H1 (cell line): ENCODE data around the gene LENG9. TPM values are rescaled to one million over a fixed set of nuclear protein-coding genes. Genes with fewer than 3 reads are reported as not detected.

Source experiments
- CBX8 ChIP-seq: fragments of 300-800, 300-1000 bp; sonication (generic); IDR thresholded peaks from 2 replicates; pipeline ENCODE4 v1.7.1; 2016; ENCODE audit warnings: low read depth, low read length, borderline replicate concordance
- CTCF ChIP-seq, 3 experiments: IDR thresholded peaks; 1 replicate in 2 of 3; 2 replicates in 1 of 3; pipeline versions ENCODE4 v1.5.1 to v1.6.1; 2011; ENCODE audit warnings: low read length in 3 of 3, mild to moderate bottlenecking in 3 of 3, inconsistent platforms in 2 of 3, low read depth in 1 of 3, moderate library complexity in 1 of 3; ENCODE audit not compliant: insufficient read depth in 1 of 3; ENCODE audit errors: control extremely low read depth in 1 of 3
- polyA plus RNA-seq, 7 experiments: library from polyadenylated mRNA; depleted of rRNA in 3 of 7; stranded (reverse) in 5 of 7; unstranded in 2 of 7; fragments of >200 nt in 5 of 7; fragments of 200-250 nt in 2 of 7; gene quantifications; 1 replicate in 5 of 7; 2 replicates in 1 of 7; 4 replicates in 1 of 7; pipeline versions ENCODE4 v1.2.1 to v1.2.3, GENCODE V29; 2011 to 2013; ENCODE audit warnings: missing spikeins in 2 of 7, mixed read lengths in 2 of 7
- total RNA-seq: library from RNA; stranded (reverse); fragmentation: NEBNext Ultra II Directional; extraction: Animal tissue kit (Norgen Biotek cat#: 25700); gene quantifications from 2 replicates; pipeline ENCODE4 v1.2.1, GENCODE V29; 2021

Gene LENG9
- total and polyA plus RNA-seq, 2 of the 8 experiments (the other 6 are each of a cell fraction or from before 2014, with no cell fraction given): 1.6 to 3.9 TPM

DNA sequence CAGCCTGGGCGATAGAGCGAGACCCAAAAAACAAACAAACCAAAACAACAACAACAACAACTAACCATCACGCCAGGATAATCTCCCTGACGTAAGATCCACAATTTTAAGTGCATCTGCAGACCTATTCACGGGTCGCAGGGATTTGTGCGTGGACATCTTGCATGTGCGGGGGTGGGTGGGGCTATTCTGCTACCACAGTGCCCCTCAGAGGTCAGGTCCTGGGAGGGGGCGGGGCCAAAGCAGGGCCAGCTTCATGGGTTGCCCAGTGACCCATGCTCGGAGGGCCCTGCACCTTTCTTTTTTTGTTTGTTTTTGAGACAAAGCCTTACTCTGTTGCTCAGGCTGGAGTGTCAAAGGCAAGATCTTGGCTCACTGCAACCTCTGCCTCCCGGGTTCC is 12.1 kb upstream of the LENG9 start (continued):
- TF ChIP-seq CTCF (IDR thresholded peaks at IDR 0.05; ENCODE audit: control extremely low read depth in 1 of 3, insufficient read depth in 1 of 3, low read depth in 1 of 3, low read length in 3 of 3) (no peak), CBX8 (no peak)
- TF ChIP-seq, all 59 proteins: peak for 0
